ENCODE measurements around the gene CDK8.
"Not testable (repeated sequence)": the region's sequence is repeated elsewhere in the genome, so short reads cannot be mapped to it uniquely, and the experiment has no call there.

CDK8 gene

GRCh38 chr13:26252006-26252405 is 1.9 kb upstream of the CDK8 start:
- not testable (repeated sequence) for H3K27ac ChIP-seq (ENCODE audit: low read depth, low read length); H3K4me1 ChIP-seq (ENCODE audit: control insufficient read depth, insufficient read depth, low read length, unreplicated experiment); H3K36me3 ChIP-seq (ENCODE audit: insufficient read depth, low read length); H3K4me3 ChIP-seq (ENCODE audit: low read depth, low read length); H2AFZ ChIP-seq (ENCODE audit: low read length, unreplicated experiment)
- Histone ChIP-seq H3K27me3 (ENCODE audit: insufficient read depth, low read length) (peaks cover 32% of the 10 kb centered on the region), H3K79me2 (ENCODE audit: control insufficient read depth, insufficient read depth, low read length, unreplicated experiment) (peaks cover 24% of the 10 kb centered on the region)

- H3K27ac ChIP-seq (ENCODE audit: low read depth, low read length) = no peak overlapping the region; the same call in 1 of the 2 replicates
- H2AFZ ChIP-seq (ENCODE audit: low read length, unreplicated experiment) = peak overlapping the region; percentile 99
- no peaks in the 10 kb centered on the region for H3K36me3 ChIP-seq (ENCODE audit: insufficient read depth, low read length)
Observed at GRCh38 chr13:26253262-26253786, 605 bp upstream of the CDK8 start.

GRCh38 chr13:26254583-26255111 is 718 bp downstream of the CDK8 start:
- Histone ChIP-seq H3K79me2 (ENCODE audit: control insufficient read depth, insufficient read depth, low read length, unreplicated experiment) (peaks cover 48% of the 10 kb centered on the region), H2AFZ (ENCODE audit: low read length, unreplicated experiment) (peak overlapping the region; percentile 99), H3K27me3 (ENCODE audit: insufficient read depth, low read length) (peaks cover 7% of the 10 kb centered on the region), H3K4me1 (ENCODE audit: control insufficient read depth, insufficient read depth, low read length, unreplicated experiment) (no peaks in the 10 kb centered on the region), H3K36me3 (ENCODE audit: insufficient read depth, low read length) (no peaks in the 10 kb centered on the region), H3K27ac (ENCODE audit: low read depth, low read length) (peak overlapping the region; percentile 70; the same call in 1 of the 2 replicates), H3K4me3 (ENCODE audit: low read depth, low read length) (peak overlapping the region; percentile 93)

More at GRCh38 chr13:26253262-26253786, 605 bp upstream of the CDK8 start:
- H3K4me3 ChIP-seq (ENCODE audit: low read depth, low read length) = peak overlapping the region; percentile 93
- peaks cover 20% of the 10 kb centered on the region for H3K27me3 ChIP-seq (ENCODE audit: insufficient read depth, low read length)
- peaks cover 37% of the 10 kb centered on the region for H3K79me2 ChIP-seq (ENCODE audit: control insufficient read depth, insufficient read depth, low read length, unreplicated experiment)
- no peaks in the 10 kb centered on the region for H3K4me1 ChIP-seq (ENCODE audit: control insufficient read depth, insufficient read depth, low read length, unreplicated experiment)

GRCh38 chr13:26255115-26255514 is 1.2 kb downstream of the CDK8 start:
- Histone ChIP-seq H3K27ac (ENCODE audit: low read depth, low read length) (peak overlapping the region; percentile 70; the same call in 1 of the 2 replicates), H3K36me3 (ENCODE audit: insufficient read depth, low read length) (no peaks in the 10 kb centered on the region)

DNA sequence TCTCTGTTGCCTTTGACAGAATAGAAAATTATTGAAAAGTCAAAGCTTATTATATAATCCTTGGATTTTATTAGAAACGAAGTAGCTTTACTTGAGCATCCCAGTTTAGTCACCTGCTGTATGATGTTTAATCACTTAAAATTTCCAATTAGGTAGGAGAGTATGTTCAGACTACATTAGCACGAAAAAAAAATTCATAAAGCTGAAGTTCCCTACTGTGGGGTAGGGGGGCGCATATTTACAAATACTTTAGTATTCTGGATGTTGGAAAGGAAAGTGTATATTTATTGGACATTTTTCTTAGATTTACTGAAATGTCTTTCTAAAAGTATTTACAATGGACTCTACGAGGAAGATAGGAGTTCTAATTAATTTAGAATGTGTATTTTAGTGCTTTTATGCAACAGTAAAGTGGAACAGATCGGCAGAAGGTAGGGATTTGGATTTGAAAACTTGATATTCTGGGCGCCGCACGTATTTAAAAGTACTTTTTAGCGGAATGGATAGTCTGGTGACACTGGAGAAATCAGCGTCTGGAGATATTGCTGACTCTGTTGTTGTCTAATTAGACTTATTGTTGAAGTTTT is 1.9 kb downstream of the CDK8 start:
- H2AFZ ChIP-seq (ENCODE audit: low read length, unreplicated experiment) = no peak overlapping the region
- H3K79me2 ChIP-seq (ENCODE audit: control insufficient read depth, insufficient read depth, low read length, unreplicated experiment) = peaks cover 59% of the 10 kb centered on the region
- peak overlapping the region; percentile 93 for H3K4me3 ChIP-seq (ENCODE audit: low read depth, low read length)

More at GRCh38 chr13:26255115-26255514, 1.2 kb downstream of the CDK8 start:
- Histone ChIP-seq H3K4me3 (ENCODE audit: low read depth, low read length) (peak overlapping the region; percentile 93), H3K79me2 (ENCODE audit: control insufficient read depth, insufficient read depth, low read length, unreplicated experiment) (peaks cover 53% of the 10 kb centered on the region), H3K27me3 (ENCODE audit: insufficient read depth, low read length) (peaks cover 3% of the 10 kb centered on the region; the same call in 1 of the 2 replicates), H3K4me1 (ENCODE audit: control insufficient read depth, insufficient read depth, low read length, unreplicated experiment) (no peaks in the 10 kb centered on the region), H2AFZ (ENCODE audit: low read length, unreplicated experiment) (peak overlapping the region; percentile 99)

DNA sequence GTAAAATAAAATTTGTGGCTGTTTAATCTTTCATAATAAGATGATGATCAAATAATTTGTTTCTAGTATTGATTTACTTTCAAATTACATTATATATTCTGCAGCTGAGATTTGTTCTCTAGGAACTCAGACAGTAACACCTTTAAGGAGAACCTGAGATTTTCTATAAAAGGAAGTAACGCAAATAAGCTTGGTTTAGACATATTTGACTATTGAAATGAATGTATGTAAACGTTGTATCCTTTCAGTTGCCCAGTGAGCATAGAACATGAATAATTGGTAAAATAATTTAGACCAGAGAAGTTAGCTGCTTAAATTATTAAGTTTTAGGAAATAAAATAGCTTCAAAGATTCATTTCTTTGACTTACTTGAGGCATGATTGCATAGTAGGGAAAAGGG is 3.1 kb downstream of the CDK8 start:
- Histone ChIP-seq H2AFZ (ENCODE audit: low read length, unreplicated experiment) (no peak overlapping the region), H3K4me1 (ENCODE audit: control insufficient read depth, insufficient read depth, low read length, unreplicated experiment) (no peaks in the 10 kb centered on the region), H3K36me3 (ENCODE audit: insufficient read depth, low read length) (no peaks in the 10 kb centered on the region), H3K27me3 (ENCODE audit: insufficient read depth, low read length) (no peaks in the 10 kb centered on the region), H3K27ac (ENCODE audit: low read depth, low read length) (no peak overlapping the region), H3K79me2 (ENCODE audit: control insufficient read depth, insufficient read depth, low read length, unreplicated experiment) (peaks cover 72% of the 10 kb centered on the region), H3K4me3 (ENCODE audit: low read depth, low read length) (no peak overlapping the region)

More for the DNA sequence above, 1.9 kb downstream of the CDK8 start:
- Histone ChIP-seq H3K4me1 (ENCODE audit: control insufficient read depth, insufficient read depth, low read length, unreplicated experiment) (no peaks in the 10 kb centered on the region), H3K27me3 (ENCODE audit: insufficient read depth, low read length) (no peaks in the 10 kb centered on the region), H3K36me3 (ENCODE audit: insufficient read depth, low read length) (no peaks in the 10 kb centered on the region), H3K27ac (ENCODE audit: low read depth, low read length) (no peak overlapping the region)

GRCh38 chr13:26259634-26260033 is 5.7 kb downstream of the CDK8 start:
- no peak overlapping the region for H3K27ac ChIP-seq (ENCODE audit: low read depth, low read length)
- no peak overlapping the region for H3K4me3 ChIP-seq (ENCODE audit: low read depth, low read length)
- H2AFZ ChIP-seq (ENCODE audit: low read length, unreplicated experiment) = no peak overlapping the region
- no peaks in the 10 kb centered on the region for H3K4me1 ChIP-seq (ENCODE audit: control insufficient read depth, insufficient read depth, low read length, unreplicated experiment)
- no peaks in the 10 kb centered on the region for H3K27me3 ChIP-seq (ENCODE audit: insufficient read depth, low read length)
- peaks cover 89% of the 10 kb centered on the region for H3K79me2 ChIP-seq (ENCODE audit: control insufficient read depth, insufficient read depth, low read length, unreplicated experiment)
- no peaks in the 10 kb centered on the region for H3K36me3 ChIP-seq (ENCODE audit: insufficient read depth, low read length)

DNA sequence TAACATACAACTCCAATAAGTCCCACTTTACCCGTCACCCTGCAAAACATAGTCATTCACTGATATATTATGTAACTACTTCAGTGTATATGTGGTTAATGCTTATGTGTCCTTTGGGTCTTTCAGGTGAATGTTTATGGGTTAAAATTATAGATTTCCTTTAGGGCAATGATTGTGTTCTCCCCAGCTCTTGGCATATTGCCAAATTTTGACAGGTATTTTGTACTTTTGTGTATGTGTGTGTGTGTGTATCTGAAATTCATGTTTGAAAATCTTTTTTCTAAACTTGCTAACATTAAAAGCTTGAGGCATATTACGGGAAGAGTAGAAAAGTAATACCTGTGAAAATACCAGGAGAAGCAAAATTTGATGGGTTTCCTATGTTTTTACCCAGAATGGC is 8.2 kb downstream of the CDK8 start:
- H3K79me2 ChIP-seq (ENCODE audit: control insufficient read depth, insufficient read depth, low read length, unreplicated experiment) = peaks cover 89% of the 10 kb centered on the region
- H3K27me3 ChIP-seq (ENCODE audit: insufficient read depth, low read length) = no peaks in the 10 kb centered on the region
- H3K27ac ChIP-seq (ENCODE audit: low read depth, low read length) = no peak overlapping the region
- no peak overlapping the region for H2AFZ ChIP-seq (ENCODE audit: low read length, unreplicated experiment)
- H3K36me3 ChIP-seq (ENCODE audit: insufficient read depth, low read length) = no peaks in the 10 kb centered on the region
- H3K4me3 ChIP-seq (ENCODE audit: low read depth, low read length) = no peak overlapping the region
- no peaks in the 10 kb centered on the region for H3K4me1 ChIP-seq (ENCODE audit: control insufficient read depth, insufficient read depth, low read length, unreplicated experiment)

- Histone ChIP-seq H3K27ac (ENCODE audit: low read depth, low read length) (no peak overlapping the region), H3K4me3 (ENCODE audit: low read depth, low read length) (no peak overlapping the region), H3K4me1 (ENCODE audit: control insufficient read depth, insufficient read depth, low read length, unreplicated experiment) (no peaks in the 10 kb centered on the region), H3K36me3 (ENCODE audit: insufficient read depth, low read length) (no peaks in the 10 kb centered on the region), H3K79me2 (ENCODE audit: control insufficient read depth, insufficient read depth, low read length, unreplicated experiment) (peaks cover 79% of the 10 kb centered on the region), H3K27me3 (ENCODE audit: insufficient read depth, low read length) (no peaks in the 10 kb centered on the region), H2AFZ (ENCODE audit: low read length, unreplicated experiment) (no peak overlapping the region)
Observed at GRCh38 chr13:26266311-26266710, 12.4 kb downstream of the CDK8 start.

DNA sequence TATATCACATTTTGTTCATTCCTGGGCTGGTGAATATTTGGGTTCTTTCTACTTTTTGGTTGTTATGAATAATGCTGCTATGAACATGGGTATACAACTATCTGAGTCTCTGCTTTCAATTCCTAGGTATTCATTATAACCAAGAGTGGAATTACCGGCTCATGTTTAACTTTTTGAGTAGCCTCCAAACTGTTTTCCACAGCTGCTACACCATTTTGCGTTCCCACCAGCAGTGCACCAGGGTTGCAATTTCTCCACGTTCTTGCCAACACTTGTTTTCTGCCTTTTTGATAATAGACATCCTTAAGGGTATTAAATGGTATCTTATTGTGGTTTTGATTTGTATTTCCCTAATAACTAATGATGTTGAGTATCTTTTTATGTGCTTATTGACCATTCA is 16.8 kb downstream of the CDK8 start:
- Histone ChIP-seq H3K27me3 (ENCODE audit: insufficient read depth, low read length) (no peaks in the 10 kb centered on the region), H3K4me3 (ENCODE audit: low read depth, low read length) (no peak overlapping the region), H3K4me1 (ENCODE audit: control insufficient read depth, insufficient read depth, low read length, unreplicated experiment) (no peaks in the 10 kb centered on the region), H3K27ac (ENCODE audit: low read depth, low read length) (no peak overlapping the region), H3K79me2 (ENCODE audit: control insufficient read depth, insufficient read depth, low read length, unreplicated experiment) (peaks cover 58% of the 10 kb centered on the region), H2AFZ (ENCODE audit: low read length, unreplicated experiment) (no peak overlapping the region), H3K36me3 (ENCODE audit: insufficient read depth, low read length) (no peaks in the 10 kb centered on the region)

DNA sequence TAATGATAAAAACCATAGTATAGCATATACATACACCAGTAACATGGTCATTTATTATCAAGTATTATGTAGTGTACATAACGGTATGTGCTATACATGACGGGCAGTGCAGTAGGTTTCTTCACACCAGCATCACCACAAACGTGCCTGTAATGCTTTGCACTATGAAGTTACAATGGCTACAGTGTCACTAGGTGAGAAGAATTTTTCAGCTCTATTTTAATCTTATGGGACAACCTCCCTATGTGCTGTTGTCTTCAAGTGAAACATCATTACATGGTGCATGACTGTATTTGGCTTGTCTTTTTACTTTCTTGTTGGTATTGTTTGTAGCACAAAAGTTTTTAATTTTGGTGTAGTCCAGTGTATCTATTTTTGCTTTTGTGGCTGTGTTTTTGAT is 18.7 kb downstream of the CDK8 start:
- no peak overlapping the region for H3K4me3 ChIP-seq (ENCODE audit: low read depth, low read length)
- H3K79me2 ChIP-seq (ENCODE audit: control insufficient read depth, insufficient read depth, low read length, unreplicated experiment) = peaks cover 42% of the 10 kb centered on the region
- H2AFZ ChIP-seq (ENCODE audit: low read length, unreplicated experiment) = no peak overlapping the region
- H3K36me3 ChIP-seq (ENCODE audit: insufficient read depth, low read length) = no peaks in the 10 kb centered on the region
- no peaks in the 10 kb centered on the region for H3K27me3 ChIP-seq (ENCODE audit: insufficient read depth, low read length)
- no peak overlapping the region for H3K27ac ChIP-seq (ENCODE audit: low read depth, low read length)
- no peaks in the 10 kb centered on the region for H3K4me1 ChIP-seq (ENCODE audit: control insufficient read depth, insufficient read depth, low read length, unreplicated experiment)

All from ACC112 (cell line).